GM19463 (cell line): ENCODE results near the gene ZNF844.
"Not testable (repeated sequence)": the region's sequence is repeated elsewhere in the genome, so short reads cannot be mapped to it uniquely, and the experiment has no call there.

Source experiments
- ATAC-seq: cut with Tn5 transposase; IDR thresholded peaks from one replicate; pipeline ENCODE4 v1.9.1; 2021; ENCODE audit warnings: mild to moderate bottlenecking, moderate library complexity; ENCODE audit not compliant: unreplicated experiment

The ZNF844 gene

GRCh38 chr19:12092065-12092867, 27.7 kb downstream of the ZNF844 start:
- ATAC-seq = peak; percentile 60

GRCh38 chr19:12092956-12093355, 28.4 kb downstream of the ZNF844 start:
- no peak for ATAC-seq

- no peak for ATAC-seq
These were observed 29.2 kb downstream of the ZNF844 start for GRCh38 chr19:12093777-12094176.

- ATAC-seq = no peak
These were observed 30.7 kb downstream of the ZNF844 start for GRCh38 chr19:12095111-12095790.

GRCh38 chr19:12098040-12098439, 33.5 kb downstream of the ZNF844 start:
- no peak for ATAC-seq

- ATAC-seq = not testable (repeated sequence)
These were observed 39.4 kb downstream of the ZNF844 start for GRCh38 chr19:12103909-12104308.

GRCh38 chr19:12111176-12111575, 46.6 kb downstream of the ZNF844 start:
- no peak for ATAC-seq

- ATAC-seq = no peak
These were observed 47.6 kb downstream of the ZNF844 start for GRCh38 chr19:12111943-12112637.

GRCh38 chr19:12112701-12113100, 48.2 kb downstream of the ZNF844 start:
- ATAC-seq = no peak

GRCh38 chr19:12113121-12113520, 48.6 kb downstream of the ZNF844 start:
- no peak for ATAC-seq

- ATAC-seq = no peak
These were observed 52.9 kb downstream of the ZNF844 start for GRCh38 chr19:12117201-12117970.

- no peak for ATAC-seq
These were observed 62.2 kb downstream of the ZNF844 start for GRCh38 chr19:12126707-12127106.
